ENCODE data around the gene PNLIPRP1.

- TF ChIP-seq CTCF (IDR thresholded peaks at IDR 0.05): no peak
- TF ChIP-seq POLR2A (IDR thresholded peaks at IDR 0.05): no peak
Observed at GRCh38 chr10:116636385-116636784, 45.6 kb downstream of the PNLIPRP1 start.
